RPMI7951 (cell line): Measurements from ENCODE around the gene ESRRB. TPM values are rescaled to one million over a fixed set of nuclear protein-coding genes. Genes with fewer than 3 reads are reported as not detected.

Experiments
- DNase-seq: peaks from one replicate; pipeline ENCODE4 v3.0.0-alpha.2; 2012; ENCODE audit warnings: low read depth
- total RNA-seq: library from RNA; depleted of rRNA; stranded (reverse); fragments of >200 nt; shearing (Covaris generic); gene quantifications from 2 replicates; pipeline ENCODE4 v1.2.3, GENCODE V29; 2014; rRNA removed

ESRRB gene
- total RNA-seq, 1 experiment from 2014 or later, result not detected

- no peak for DNase-seq
Observed at GRCh38 chr14:76541594-76542219, 165.8 kb downstream of the ESRRB start.

- DNase-seq, result peak; percentile 5
Observed at GRCh38 chr14:76546426-76547221, 170.7 kb downstream of the ESRRB start.

GRCh38 chr14:76547831-76548230 is 171.9 kb downstream of the ESRRB start:
- DNase-seq, result no peak

- DNase-seq, result peak; percentile 24
Observed at GRCh38 chr14:76550534-76550933, 174.6 kb downstream of the ESRRB start.

- DNase-seq, result no peak
Observed at GRCh38 chr14:76551116-76551515, 175.2 kb downstream of the ESRRB start.

Other genes with a start within 250 kb of the ESRRB start
- gene GPATCH2L, start 224.2 kb upstream of the ESRRB start, total RNA-seq, result 25.6 and 31.4 TPM in 2 replicates